Inferior parietal cortex (tissue), 1 donor: ENCODE measurements around the gene CELSR2.

Source experiments
- DNase-seq: peaks from one replicate; pipeline ENCODE4 v3.0.0-alpha.2; 2016; ENCODE audit errors: extremely low spot score

Gene CELSR2

GRCh38 chr1:109231066-109231465 lies 18.3 kb upstream of the CELSR2 start:
- no peak for DNase-seq

GRCh38 chr1:109235137-109235536 lies 14.2 kb upstream of the CELSR2 start:
- DNase-seq, result no peak

- DNase-seq, result no peak
Measured at GRCh38 chr1:109237512-109237911, 11.8 kb upstream of the CELSR2 start.

- DNase-seq, result no peak
Measured at GRCh38 chr1:109238382-109238781, 11.0 kb upstream of the CELSR2 start.

GRCh38 chr1:109239047-109239408 lies 10.3 kb upstream of the CELSR2 start:
- no peak for DNase-seq

GRCh38 chr1:109239409-109240068 lies 9.8 kb upstream of the CELSR2 start:
- DNase-seq, result no peak

- no peak for DNase-seq
Measured at GRCh38 chr1:109240158-109241152, 8.9 kb upstream of the CELSR2 start.

GRCh38 chr1:109241344-109241743 lies 8.0 kb upstream of the CELSR2 start:
- no peak for DNase-seq

- DNase-seq, result no peak
Measured at GRCh38 chr1:109241841-109242345, 7.4 kb upstream of the CELSR2 start.

- DNase-seq, result no peak
Measured at GRCh38 chr1:109242387-109242786, 7.0 kb upstream of the CELSR2 start.

GRCh38 chr1:109243221-109243620 lies 6.1 kb upstream of the CELSR2 start:
- no peak for DNase-seq

- DNase-seq, result no peak
Measured at GRCh38 chr1:109243860-109244552, 5.3 kb upstream of the CELSR2 start.

GRCh38 chr1:109246141-109246551 lies 3.2 kb upstream of the CELSR2 start:
- DNase-seq, result no peak

GRCh38 chr1:109247401-109248365 lies 1.7 kb upstream of the CELSR2 start:
- no peak for DNase-seq

- DNase-seq, result no peak
Measured at GRCh38 chr1:109248444-109248796, 919 bp upstream of the CELSR2 start.

GRCh38 chr1:109249654-109250401 lies 489 bp downstream of the CELSR2 start:
- no peak for DNase-seq

- DNase-seq, result no peak
Measured at GRCh38 chr1:109250454-109251276, 1.3 kb downstream of the CELSR2 start.

GRCh38 chr1:109251277-109252166 lies 2.2 kb downstream of the CELSR2 start:
- no peak for DNase-seq
